Activated naive CD8-positive, alpha-beta T cell treated with anti-CD3 and anti-CD28 coated beads, Interleukin-2, amount 10 ng/mL, durations not matched to agents 7 days and 5 days (primary cell): ENCODE results near the gene GABRG3. TPM values are rescaled to one million over a fixed set of nuclear protein-coding genes. Genes with fewer than 3 reads are reported as not detected.

Experiments used
- ATAC-seq: fragments of 150-1000 bp; cut with Tn5 transposase; one replicate; pipeline ENCODE4 v1.10.0; 2021; ENCODE audit warnings: low read depth, moderate library complexity
- POLR2A ChIA-PET: fragments of 350-600 bp; sonication (Branson Sonifier 250); formaldehyde crosslinking; loops from one replicate; lab custom pipeline; 2021; ENCODE audit warnings: antibody characterized with exemption; lab: Charles Lee
- DNase-seq: peaks from one replicate; pipeline ENCODE4 v3.0.0; 2021
- H3K27ac Mint-ChIP-seq: one replicate; pipeline ENCODE4 v1.8.0; 2022; ENCODE audit warnings: mild to moderate bottlenecking, mixed read lengths
- H3K27me3 Mint-ChIP-seq: one replicate; pipeline ENCODE4 v1.8.0; 2022; ENCODE audit warnings: mild to moderate bottlenecking, moderate library complexity, mixed read lengths
- H3K36me3 Mint-ChIP-seq: one replicate; pipeline ENCODE4 v1.8.0; 2021; ENCODE audit warnings: mild to moderate bottlenecking, mixed read lengths
- H3K4me1 Mint-ChIP-seq: one replicate; pipeline ENCODE4 v1.8.0; 2021; ENCODE audit warnings: mixed read lengths
- H3K4me3 Mint-ChIP-seq: one replicate; pipeline ENCODE4 v1.8.0; 2022; ENCODE audit warnings: mild to moderate bottlenecking, moderate library complexity, mixed read lengths
- H3K9me3 Mint-ChIP-seq: one replicate; pipeline ENCODE4 v1.8.0; 2021; ENCODE audit warnings: mixed read lengths
- total RNA-seq, 2 experiments: library from RNA; stranded (reverse); gene quantifications; one replicate each; pipeline ENCODE4 v1.2.3, GENCODE V29; 2021

Gene GABRG3
- total RNA-seq, 2 experiments from 2014 or later = not detected

DNA sequence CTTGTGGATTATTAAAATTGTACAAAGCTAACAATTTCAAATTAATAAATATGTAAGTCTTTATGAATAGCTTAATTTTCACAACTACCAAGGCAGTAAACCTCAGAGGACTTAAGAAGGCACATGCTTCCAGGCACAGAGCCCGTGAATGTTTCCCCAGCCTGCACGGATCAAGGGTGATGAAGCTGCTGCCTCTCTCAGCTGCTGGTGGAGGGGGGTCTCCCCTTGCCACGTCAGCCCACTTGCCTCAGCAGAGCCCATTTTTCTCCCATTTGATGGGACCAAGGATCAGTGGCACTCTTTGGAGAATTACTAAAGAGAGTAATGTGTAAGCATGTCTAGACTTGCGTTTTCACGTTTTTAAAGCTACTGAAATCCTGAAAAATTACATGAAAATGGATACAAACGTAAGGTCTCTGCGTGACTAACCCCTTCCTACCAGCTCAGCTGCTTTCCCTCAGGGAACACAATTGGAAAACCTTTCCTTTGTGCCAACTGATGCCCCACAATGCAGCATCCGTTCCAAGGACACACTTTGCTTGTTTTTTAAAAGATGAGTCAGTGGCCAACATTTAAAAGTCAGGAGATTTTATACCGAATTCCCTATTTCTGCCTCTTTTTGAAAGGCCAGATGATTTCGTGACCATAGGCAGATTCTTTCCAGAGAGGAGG, 494.1 kb downstream of the GABRG3 start:
- H3K9me3 Mint-ChIP-seq = peaks cover 6% of the 10 kb centered on the region
- H3K4me3 Mint-ChIP-seq = no peak overlapping the region
- DNase-seq (no peak), ATAC-seq (no peak)
- no peaks in the 10 kb centered on the region for H3K4me1 Mint-ChIP-seq
- POLR2A ChIA-PET = no interaction called here
- no peak overlapping the region for H3K27ac Mint-ChIP-seq
- no peaks in the 10 kb centered on the region for H3K27me3 Mint-ChIP-seq
- no peaks in the 10 kb centered on the region for H3K36me3 Mint-ChIP-seq

DNA sequence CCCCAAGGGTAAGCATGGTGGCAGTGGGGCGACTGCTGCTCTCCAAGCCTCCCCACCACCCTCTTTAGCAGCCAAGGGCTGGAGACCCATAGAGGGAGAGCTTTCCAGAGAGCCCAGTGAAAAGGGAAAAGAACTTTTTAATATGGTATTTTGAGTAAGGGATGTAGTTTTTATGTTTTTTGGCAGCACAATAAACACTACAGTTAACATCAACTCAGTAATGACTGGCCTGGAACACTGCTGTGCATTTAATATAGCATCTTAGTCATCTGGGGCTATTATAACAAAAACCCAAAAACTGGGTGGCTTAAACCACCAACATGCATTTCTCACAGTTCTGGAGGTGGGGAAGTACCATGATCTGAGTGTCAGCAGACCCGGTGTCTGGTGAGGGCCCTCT, 495.8 kb downstream of the GABRG3 start:
- no peaks in the 10 kb centered on the region for H3K27me3 Mint-ChIP-seq
- POLR2A ChIA-PET = no interaction called here
- no peaks in the 10 kb centered on the region for H3K36me3 Mint-ChIP-seq
- peaks cover 6% of the 10 kb centered on the region for H3K9me3 Mint-ChIP-seq
- H3K27ac Mint-ChIP-seq = no peak overlapping the region
- DNase-seq (no peak), ATAC-seq (no peak)
- H3K4me3 Mint-ChIP-seq = no peak overlapping the region
- no peaks in the 10 kb centered on the region for H3K4me1 Mint-ChIP-seq

DNA sequence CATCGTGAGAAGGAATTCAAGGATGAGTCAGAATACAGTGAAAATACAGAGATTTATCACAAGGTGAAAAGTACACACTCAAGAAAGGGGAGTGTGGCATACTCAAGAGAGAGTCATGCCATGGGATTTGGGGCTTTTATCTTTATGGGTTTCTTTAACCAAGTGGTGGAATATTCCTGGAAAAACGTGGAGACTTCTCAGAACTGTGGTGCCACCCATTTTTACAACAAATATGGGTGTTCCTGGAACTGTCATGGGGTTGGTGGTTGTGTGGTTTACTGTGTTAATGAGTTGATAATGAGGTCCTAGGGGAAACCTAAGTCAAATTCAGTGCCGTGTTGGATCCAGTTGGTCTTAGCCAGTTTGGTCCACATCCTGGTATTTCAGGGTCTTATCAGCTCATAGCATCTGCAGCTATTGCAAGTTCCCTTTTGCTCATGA, 497.2 kb downstream of the GABRG3 start:
- Mint-ChIP-seq H3K36me3 (no peaks in the 10 kb centered on the region), H3K27me3 (no peaks in the 10 kb centered on the region), H3K9me3 (peaks cover 6% of the 10 kb centered on the region), H3K27ac (no peak overlapping the region), H3K4me3 (no peak overlapping the region), H3K4me1 (no peaks in the 10 kb centered on the region)
- POLR2A ChIA-PET = no interaction called here
- ATAC-seq = no peak
- no peak for DNase-seq

DNA sequence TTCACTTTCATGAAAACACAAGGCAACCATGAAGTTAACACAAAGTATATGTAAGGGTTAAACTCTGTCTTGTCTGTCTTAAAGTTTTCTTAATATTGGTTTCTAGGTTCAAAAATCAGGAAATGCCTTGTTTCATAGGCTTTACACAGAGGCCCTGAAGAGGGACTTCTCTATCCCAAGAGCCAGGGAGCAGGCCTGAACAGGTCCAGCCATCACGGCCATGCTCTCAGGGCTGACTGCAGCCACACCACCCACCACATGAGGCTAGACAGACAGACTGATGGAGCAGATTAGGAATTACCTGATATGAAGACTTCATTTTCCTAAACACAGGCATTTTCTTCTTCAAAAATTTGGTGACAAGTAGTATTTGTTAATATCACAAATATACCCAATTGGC, 502.9 kb downstream of the GABRG3 start:
- H3K36me3 Mint-ChIP-seq = no peaks in the 10 kb centered on the region
- POLR2A ChIA-PET = no interaction called here
- no peak for DNase-seq
- peaks cover 4% of the 10 kb centered on the region for H3K9me3 Mint-ChIP-seq
- H3K27me3 Mint-ChIP-seq = no peaks in the 10 kb centered on the region
- H3K27ac Mint-ChIP-seq = no peak overlapping the region
- H3K4me3 Mint-ChIP-seq = no peak overlapping the region
- no peaks in the 10 kb centered on the region for H3K4me1 Mint-ChIP-seq
- no peak for ATAC-seq

DNA sequence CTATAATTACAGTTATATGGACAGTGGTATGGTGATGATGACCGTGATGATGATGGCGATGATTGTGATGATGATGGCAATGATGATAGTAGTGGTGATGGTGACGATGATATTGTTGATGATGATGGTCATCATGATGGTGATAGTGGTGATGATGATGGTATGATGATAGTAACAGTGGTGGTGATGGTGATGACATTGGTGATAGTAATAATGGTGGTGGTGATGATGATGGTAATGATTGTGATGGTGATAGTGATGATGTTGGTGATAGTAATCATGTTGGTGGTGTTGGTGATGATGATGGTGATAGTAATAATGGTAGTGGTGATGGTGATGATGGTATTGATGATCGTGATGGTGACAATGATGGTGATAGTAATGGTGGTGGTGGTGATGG, 504.4 kb downstream of the GABRG3 start:
- DNase-seq (no peak), ATAC-seq (no peak)
- Mint-ChIP-seq H3K4me1 (no peaks in the 10 kb centered on the region), H3K36me3 (no peaks in the 10 kb centered on the region), H3K4me3 (no peak overlapping the region), H3K27ac (no peak overlapping the region), H3K9me3 (peaks cover 3% of the 10 kb centered on the region), H3K27me3 (no peaks in the 10 kb centered on the region)
- POLR2A ChIA-PET = no interaction called here

DNA sequence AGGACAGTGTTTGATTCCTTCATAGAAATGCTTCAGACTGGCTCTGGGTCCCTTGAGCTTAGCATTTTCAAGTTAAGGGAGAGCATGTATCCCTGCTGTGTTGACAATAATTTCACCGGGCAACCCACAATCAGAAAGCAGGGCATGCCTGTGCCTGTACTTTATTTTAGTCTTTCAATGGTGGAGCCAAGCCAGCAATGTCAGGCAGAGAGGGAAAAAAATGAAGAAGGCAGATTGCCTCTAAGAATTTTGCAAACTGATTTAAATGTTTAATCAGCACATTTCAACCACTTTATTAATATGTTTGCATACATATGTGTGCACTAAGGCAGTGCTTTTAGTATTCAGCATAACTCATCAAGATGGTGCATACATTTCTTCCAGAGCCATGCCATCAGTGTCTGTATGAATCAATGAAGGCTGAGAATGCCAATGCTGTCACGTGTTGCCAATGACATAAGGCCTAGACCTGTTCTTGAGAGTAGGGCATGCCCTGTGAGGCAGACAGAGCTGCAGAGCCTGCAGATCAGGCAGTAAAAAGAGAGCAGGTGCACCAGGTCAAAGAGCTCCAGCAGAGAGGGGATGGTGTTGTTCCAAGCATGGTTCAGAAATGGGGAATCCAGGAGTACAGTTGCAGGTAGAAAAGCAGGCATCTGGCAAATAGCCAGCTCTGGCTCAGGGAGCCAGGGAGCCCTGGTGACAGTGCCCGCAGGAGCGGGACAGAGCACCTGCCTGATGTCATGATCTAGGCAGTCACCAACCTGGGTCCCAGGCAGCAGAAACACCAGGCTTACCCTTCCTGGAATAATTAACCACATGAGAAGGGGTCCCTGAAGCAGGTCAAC, 508.5 kb downstream of the GABRG3 start:
- Mint-ChIP-seq H3K4me3 (no peak overlapping the region), H3K27me3 (no peaks in the 10 kb centered on the region), H3K36me3 (no peaks in the 10 kb centered on the region), H3K4me1 (no peaks in the 10 kb centered on the region), H3K27ac (no peak overlapping the region), H3K9me3 (peaks cover 11% of the 10 kb centered on the region)
- DNase-seq (no peak), ATAC-seq (no peak)
- POLR2A ChIA-PET = no interaction called here

DNA sequence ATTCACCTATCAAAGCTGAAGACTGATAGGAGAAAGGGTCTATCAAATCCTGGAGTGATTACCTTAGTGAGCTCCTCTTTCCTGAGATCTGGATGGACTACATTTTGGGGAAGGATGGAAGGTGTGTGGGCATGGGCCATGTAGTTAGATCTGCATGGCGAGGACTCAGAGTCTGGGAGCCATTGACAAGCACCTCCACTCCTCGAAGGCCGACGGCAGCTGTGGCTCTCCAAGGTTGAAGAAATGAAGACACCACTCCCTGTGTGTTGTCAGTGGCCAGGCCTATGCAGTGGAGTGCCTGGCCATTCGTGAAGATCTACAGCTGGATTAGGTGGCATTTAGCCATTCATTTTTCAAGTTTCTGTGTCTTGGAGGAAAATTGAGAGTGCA, 509.2 kb downstream of the GABRG3 start:
- ATAC-seq = no peak
- H3K4me1 Mint-ChIP-seq = no peaks in the 10 kb centered on the region

DNA sequence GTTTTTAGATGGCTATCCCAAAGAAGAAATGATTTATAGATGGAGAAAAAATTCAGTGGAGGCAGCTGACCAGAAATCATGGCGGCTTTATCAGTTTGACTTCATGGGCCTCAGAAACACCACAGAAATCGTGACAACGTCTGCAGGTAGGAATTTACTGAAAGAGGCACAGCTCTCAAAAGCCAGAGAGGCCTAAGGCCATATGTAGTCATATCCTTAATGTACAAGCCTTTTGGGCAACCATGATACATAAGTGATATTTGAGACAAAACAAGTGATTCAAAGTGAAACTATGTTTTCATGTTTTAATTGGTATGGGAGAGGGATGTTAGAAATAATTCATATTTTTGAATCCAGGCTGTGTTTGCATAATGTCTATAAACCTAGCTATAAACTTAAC, 509.7 kb downstream of the GABRG3 start:
- DNase-seq (no peak), ATAC-seq (no peak)
- Mint-ChIP-seq H3K27ac (no peak overlapping the region), H3K36me3 (no peaks in the 10 kb centered on the region), H3K4me1 (no peaks in the 10 kb centered on the region), H3K4me3 (no peak overlapping the region), H3K27me3 (no peaks in the 10 kb centered on the region), H3K9me3 (peaks cover 12% of the 10 kb centered on the region)
- POLR2A ChIA-PET = no interaction called here

More for the DNA sequence above, 509.2 kb downstream of the GABRG3 start:
- no peak for DNase-seq
- H3K9me3 Mint-ChIP-seq = peaks cover 12% of the 10 kb centered on the region
- no peaks in the 10 kb centered on the region for H3K27me3 Mint-ChIP-seq
- H3K27ac Mint-ChIP-seq = no peak overlapping the region
- no peak overlapping the region for H3K4me3 Mint-ChIP-seq
- POLR2A ChIA-PET = no interaction called here
- H3K36me3 Mint-ChIP-seq = no peaks in the 10 kb centered on the region

DNA sequence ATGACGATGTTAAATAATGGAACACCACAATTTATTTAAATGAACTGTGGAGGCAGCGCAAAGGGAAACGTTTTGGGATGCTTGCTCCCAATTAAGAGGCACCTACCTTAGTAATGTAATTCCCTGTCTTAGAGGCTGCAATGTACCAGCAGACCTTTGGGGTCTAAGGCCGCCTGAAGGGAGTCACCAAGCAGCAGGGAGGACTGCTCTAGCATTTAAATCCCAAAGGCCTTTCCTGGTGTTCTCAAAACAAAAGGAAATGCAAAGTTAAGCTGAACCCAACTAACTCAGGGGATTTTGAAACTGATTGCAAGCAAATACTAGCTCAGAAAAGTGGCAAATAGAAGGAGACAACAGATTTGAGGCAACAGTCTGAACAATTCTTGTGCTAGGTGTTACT, 510.8 kb downstream of the GABRG3 start:
- H3K4me1 Mint-ChIP-seq = no peaks in the 10 kb centered on the region
- H3K27me3 Mint-ChIP-seq = no peaks in the 10 kb centered on the region
- no peak overlapping the region for H3K27ac Mint-ChIP-seq
- ATAC-seq = no peak
- H3K36me3 Mint-ChIP-seq = no peaks in the 10 kb centered on the region
- no peak for DNase-seq
- no peak overlapping the region for H3K4me3 Mint-ChIP-seq
- POLR2A ChIA-PET = no interaction called here
- peaks cover 12% of the 10 kb centered on the region for H3K9me3 Mint-ChIP-seq

DNA sequence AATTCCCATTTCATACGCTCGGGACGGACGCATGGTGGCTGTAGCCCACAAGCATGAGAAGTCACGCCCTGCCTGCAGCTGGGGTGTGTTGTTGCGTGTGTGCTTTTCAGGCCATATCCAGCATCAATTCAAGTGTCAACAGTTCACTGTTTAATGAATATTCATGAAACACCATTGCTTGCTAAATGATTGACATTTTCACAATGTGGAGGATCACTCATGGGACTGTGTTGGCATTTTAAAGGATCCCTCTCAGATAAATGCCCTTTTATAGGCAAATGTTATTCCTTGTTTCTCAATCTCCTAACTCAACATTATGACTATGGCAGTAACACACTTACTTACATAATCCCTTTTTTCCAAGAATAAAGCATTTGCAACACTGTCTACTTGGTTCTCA, 511.3 kb downstream of the GABRG3 start:
- DNase-seq (no peak), ATAC-seq (no peak)
- Mint-ChIP-seq H3K36me3 (no peaks in the 10 kb centered on the region), H3K27ac (no peak overlapping the region), H3K9me3 (peaks cover 10% of the 10 kb centered on the region), H3K27me3 (no peaks in the 10 kb centered on the region), H3K4me1 (no peaks in the 10 kb centered on the region), H3K4me3 (no peak overlapping the region)
- POLR2A ChIA-PET = no interaction called here

DNA sequence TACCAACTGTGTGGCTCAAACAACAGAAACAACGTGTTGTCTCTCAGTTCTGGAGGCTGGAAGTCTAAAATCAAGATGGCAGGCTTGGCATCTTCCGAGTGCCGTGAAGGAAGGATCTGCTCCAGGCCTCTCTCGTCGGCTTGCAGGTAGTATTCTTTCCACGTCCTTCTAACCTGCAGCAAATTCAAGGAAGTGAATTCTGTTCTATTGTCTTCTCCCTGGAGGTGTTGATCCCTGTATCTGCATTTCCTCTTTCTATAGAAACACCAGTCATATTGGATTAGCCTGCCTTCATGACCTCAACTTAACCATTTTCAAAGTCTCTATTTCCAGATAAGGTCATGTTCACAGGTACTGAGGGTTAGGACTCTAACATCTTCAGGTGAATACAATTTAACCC, 512.1 kb downstream of the GABRG3 start:
- Mint-ChIP-seq H3K27me3 (no peaks in the 10 kb centered on the region), H3K4me1 (no peaks in the 10 kb centered on the region), H3K36me3 (no peaks in the 10 kb centered on the region), H3K4me3 (no peak overlapping the region), H3K27ac (no peak overlapping the region), H3K9me3 (peaks cover 9% of the 10 kb centered on the region)
- DNase-seq = no peak
- POLR2A ChIA-PET = no interaction called here
- ATAC-seq = no peak

DNA sequence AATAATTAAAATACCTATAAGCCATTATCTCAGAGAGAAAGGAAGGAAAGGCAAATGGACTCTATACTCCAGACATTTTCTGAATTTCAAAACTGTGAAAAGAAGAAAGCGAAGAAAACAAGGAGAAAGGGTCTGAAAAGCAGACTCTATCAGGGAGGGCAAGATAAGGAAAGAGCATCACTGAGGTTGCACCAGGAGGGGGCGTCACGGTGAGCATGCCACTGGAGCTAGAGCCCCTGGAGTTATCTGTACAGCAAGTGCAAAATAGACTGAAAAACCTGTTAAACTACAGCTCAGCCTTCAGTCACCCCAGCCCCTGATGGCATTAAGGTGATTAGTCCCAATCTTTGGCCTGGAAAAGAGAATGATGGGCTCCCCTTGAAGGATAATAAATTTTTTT, 514.3 kb downstream of the GABRG3 start:
- ATAC-seq (no peak), DNase-seq (no peak)
- POLR2A ChIA-PET = no interaction called here
- H3K9me3 Mint-ChIP-seq = peaks cover 11% of the 10 kb centered on the region
- no peak overlapping the region for H3K27ac Mint-ChIP-seq
- H3K27me3 Mint-ChIP-seq = no peaks in the 10 kb centered on the region
- no peaks in the 10 kb centered on the region for H3K4me1 Mint-ChIP-seq
- H3K4me3 Mint-ChIP-seq = no peak overlapping the region
- no peaks in the 10 kb centered on the region for H3K36me3 Mint-ChIP-seq

DNA sequence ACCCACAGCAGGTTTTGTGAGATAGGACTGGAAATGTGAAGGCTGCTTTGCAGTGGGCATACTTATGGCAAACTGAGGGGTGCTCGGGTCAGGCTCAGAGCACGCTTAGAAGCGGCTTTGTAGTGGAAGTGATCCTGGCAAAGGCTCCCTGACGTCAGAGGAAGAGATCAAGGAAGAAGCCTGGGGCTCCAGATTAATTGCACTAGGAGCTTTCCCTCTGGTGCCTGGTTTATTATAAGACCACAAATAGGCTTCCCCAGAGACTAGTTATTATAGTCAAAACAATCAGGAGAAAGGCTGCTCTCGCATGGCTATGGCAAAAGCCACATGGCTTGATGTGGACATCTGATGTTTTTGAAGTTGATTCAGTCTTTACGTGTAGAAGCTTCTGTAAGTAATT, 515.1 kb downstream of the GABRG3 start:
- Mint-ChIP-seq H3K36me3 (no peaks in the 10 kb centered on the region), H3K27me3 (no peaks in the 10 kb centered on the region), H3K4me1 (no peaks in the 10 kb centered on the region), H3K9me3 (peaks cover 9% of the 10 kb centered on the region), H3K27ac (no peak overlapping the region), H3K4me3 (no peak overlapping the region)
- ATAC-seq = no peak
- POLR2A ChIA-PET = no interaction called here
- no peak for DNase-seq
